ENCODE measurements around the gene EBPL.

DNA sequence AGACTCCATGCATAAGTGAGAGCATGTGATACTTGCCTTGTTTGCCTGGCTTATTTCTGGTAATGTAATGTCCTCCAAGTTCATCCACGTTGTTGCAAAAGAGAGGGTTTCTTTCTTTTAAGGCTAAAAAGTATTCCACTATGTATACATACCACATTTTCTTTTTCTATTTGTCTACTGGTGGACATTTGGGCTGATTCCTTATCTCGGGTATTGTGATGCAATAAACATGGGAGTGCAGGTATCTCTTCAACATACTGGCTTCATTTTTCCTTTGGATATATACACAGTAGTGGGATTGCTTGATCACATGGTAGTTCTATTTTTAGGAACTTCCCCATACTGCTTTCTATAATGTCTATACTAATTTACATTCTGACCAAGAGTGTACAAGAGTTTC, 49.6 kb upstream of the EBPL start:
- TF ChIP-seq, protein P1, sequence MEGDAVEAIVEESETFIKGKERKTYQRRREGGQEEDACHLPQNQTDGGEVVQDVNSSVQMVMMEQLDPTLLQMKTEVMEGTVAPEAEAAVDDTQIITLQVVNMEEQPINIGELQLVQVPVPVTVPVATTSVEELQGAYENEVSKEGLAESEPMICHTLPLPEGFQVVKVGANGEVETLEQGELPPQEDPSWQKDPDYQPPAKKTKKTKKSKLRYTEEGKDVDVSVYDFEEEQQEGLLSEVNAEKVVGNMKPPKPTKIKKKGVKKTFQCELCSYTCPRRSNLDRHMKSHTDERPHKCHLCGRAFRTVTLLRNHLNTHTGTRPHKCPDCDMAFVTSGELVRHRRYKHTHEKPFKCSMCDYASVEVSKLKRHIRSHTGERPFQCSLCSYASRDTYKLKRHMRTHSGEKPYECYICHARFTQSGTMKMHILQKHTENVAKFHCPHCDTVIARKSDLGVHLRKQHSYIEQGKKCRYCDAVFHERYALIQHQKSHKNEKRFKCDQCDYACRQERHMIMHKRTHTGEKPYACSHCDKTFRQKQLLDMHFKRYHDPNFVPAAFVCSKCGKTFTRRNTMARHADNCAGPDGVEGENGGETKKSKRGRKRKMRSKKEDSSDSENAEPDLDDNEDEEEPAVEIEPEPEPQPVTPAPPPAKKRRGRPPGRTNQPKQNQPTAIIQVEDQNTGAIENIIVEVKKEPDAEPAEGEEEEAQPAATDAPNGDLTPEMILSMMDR (conservative IDR thresholded peaks at IDR 0.05; ENCODE audit: low read depth, low read length), result no peak
- TF ChIP-seq MAZ (IDR thresholded peaks at IDR 0.05; ENCODE audit: borderline replicate concordance, low read depth, low read length) (no peak), CEBPB (IDR thresholded peaks at IDR 0.05; ENCODE audit: low read depth, low read length) (peak; percentile 23; the same call in 1 of the 2 replicates)
